ENCODE data around the gene MATK.

- TF ChIP-seq CTCF (conservative IDR thresholded peaks at IDR 0.05), result no peak
- TF ChIP-seq ZFX (IDR thresholded peaks at IDR 0.05), result no peak
These were observed 24.7 kb upstream of the MATK start for GRCh38 chr19:3810708-3811355.

Data from C4-2B (cell line).